ENCODE results near the gene PTCD1. TPM values are rescaled to one million over a fixed set of nuclear protein-coding genes. Genes with fewer than 3 reads are reported as not detected.

Gene PTCD1
- total and polyA plus RNA-seq, 2 of the 8 experiments (the other 6 are each of a cell fraction or from before 2014, with no cell fraction given) = 7.5 to 7.6 TPM

- TF ChIP-seq CHD7 (IDR thresholded peaks at IDR 0.05; ENCODE audit: insufficient replicate concordance, low read length) = no peak
- no peak for TF ChIP-seq RAD21 (IDR thresholded peaks at IDR 0.05 in 1 of 2, conservative IDR thresholded peaks at IDR 0.05 in 1 of 2; ENCODE audit: low read depth in 2 of 2, low read length in 2 of 2)
- no peak for TF ChIP-seq NANOG (IDR thresholded peaks at IDR 0.05; ENCODE audit: insufficient read depth, low read depth, low read length, poor library complexity, severe bottlenecking)
- TF ChIP-seq SIX5 (IDR thresholded peaks at IDR 0.05; ENCODE audit: low read depth, low read length) = no peak
- no peak for TF ChIP-seq ZNF274 (IDR thresholded peaks at IDR 0.05; ENCODE audit: borderline replicate concordance, extremely low read depth, low read length)
- TF ChIP-seq POLR2AphosphoS5 (IDR thresholded peaks at IDR 0.05; ENCODE audit: low read depth, low read length) = no peak
- TF ChIP-seq GTF2F1 (IDR thresholded peaks at IDR 0.05; ENCODE audit: borderline replicate concordance, low read depth, low read length) = no peak
- TF ChIP-seq SAP30 (IDR thresholded peaks at IDR 0.05; ENCODE audit: insufficient read depth, insufficient replicate concordance, low read length) = no peak
- no peak for TF ChIP-seq KDM4A (IDR thresholded peaks at IDR 0.05; ENCODE audit: low read depth, low read length, severe bottlenecking)
- no peak for TF ChIP-seq KDM1A (IDR thresholded peaks at IDR 0.05; ENCODE audit: borderline replicate concordance, low read length)
These were observed 18.6 kb upstream of the PTCD1 start (continued) for GRCh38 chr7:99457050-99457649.
